Colon (tissue), 2 donors: ENCODE results near the gene SLC35A5.

Source experiments
- FAIRE-seq: peaks from 2 replicates; lab custom pipeline; 2012; peaks lifted over from hg19 to GRCh38; lab: Jason Lieb, UNC
- donor health status: control.
- donor health status: control.

Gene SLC35A5

GRCh38 chr3:112572701-112573100 lies 10.9 kb downstream of the SLC35A5 start:
- no peak for FAIRE-seq

- FAIRE-seq: no peak
These were observed 17.4 kb downstream of the SLC35A5 start for GRCh38 chr3:112579232-112579631.

- no peak for FAIRE-seq
These were observed 17.9 kb downstream of the SLC35A5 start for GRCh38 chr3:112579697-112580096.

GRCh38 chr3:112582244-112582874 lies 20.5 kb downstream of the SLC35A5 start:
- FAIRE-seq: no peak

- FAIRE-seq: no peak
These were observed 21.3 kb downstream of the SLC35A5 start for GRCh38 chr3:112583105-112583504.

- FAIRE-seq: no peak
These were observed 23.9 kb downstream of the SLC35A5 start for GRCh38 chr3:112585782-112586181.

- no peak for FAIRE-seq
These were observed 25.5 kb downstream of the SLC35A5 start for GRCh38 chr3:112587336-112587735.

- FAIRE-seq: no peak
These were observed 31.4 kb downstream of the SLC35A5 start for GRCh38 chr3:112593258-112593657.

- FAIRE-seq: no peak
These were observed 33.0 kb downstream of the SLC35A5 start for GRCh38 chr3:112594856-112595255.

GRCh38 chr3:112597945-112598344 lies 36.1 kb downstream of the SLC35A5 start:
- FAIRE-seq: no peak

GRCh38 chr3:112598731-112599130 lies 36.9 kb downstream of the SLC35A5 start:
- no peak for FAIRE-seq

GRCh38 chr3:112602217-112602838 lies 40.5 kb downstream of the SLC35A5 start:
- FAIRE-seq: no peak

- FAIRE-seq: no peak
These were observed 42.7 kb downstream of the SLC35A5 start for GRCh38 chr3:112604536-112604935.

- FAIRE-seq: no peak
These were observed 43.4 kb downstream of the SLC35A5 start for GRCh38 chr3:112605285-112605684.

- FAIRE-seq: no peak
These were observed 44.3 kb downstream of the SLC35A5 start for GRCh38 chr3:112606098-112606497.

GRCh38 chr3:112607863-112608262 lies 46.0 kb downstream of the SLC35A5 start:
- no peak for FAIRE-seq

- no peak for FAIRE-seq
These were observed 48.3 kb downstream of the SLC35A5 start for GRCh38 chr3:112610121-112610520.

- no peak for FAIRE-seq
These were observed 50.1 kb downstream of the SLC35A5 start for GRCh38 chr3:112611752-112612515.

- no peak for FAIRE-seq
These were observed 54.3 kb downstream of the SLC35A5 start for GRCh38 chr3:112615989-112616731.

GRCh38 chr3:112617285-112617684 lies 55.4 kb downstream of the SLC35A5 start:
- no peak for FAIRE-seq

- FAIRE-seq: no peak
These were observed 57.5 kb downstream of the SLC35A5 start for GRCh38 chr3:112619295-112619694.

GRCh38 chr3:112623213-112623612 lies 61.4 kb downstream of the SLC35A5 start:
- FAIRE-seq: no peak

- FAIRE-seq: no peak
These were observed 61.9 kb downstream of the SLC35A5 start for GRCh38 chr3:112623717-112624116.
